KG1 (cell line): Measurements from ENCODE around the gene NPAS2.

ENCODE experiments used
- DNase-seq: peaks from one replicate; lab custom pipeline; 2025; lab: John Stamatoyannopoulos, UW

Gene NPAS2

DNA sequence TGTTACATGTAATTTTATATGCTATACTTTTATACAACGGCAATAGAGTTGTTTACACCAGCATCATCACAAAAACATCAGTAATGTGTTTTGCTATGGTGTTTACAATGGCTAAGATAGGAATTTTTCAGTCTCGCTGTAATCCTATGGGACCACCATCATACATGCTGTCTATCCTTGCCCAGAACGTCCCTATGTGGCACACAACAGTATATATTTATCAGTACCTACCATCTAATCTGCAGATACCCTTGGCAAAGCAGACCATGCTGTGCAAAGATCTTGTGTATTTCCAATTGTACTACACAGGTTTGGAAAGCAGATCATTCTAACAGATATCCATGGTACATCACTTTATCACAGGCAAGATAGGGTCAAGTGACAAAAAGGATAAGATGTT lies 197.4 kb downstream of the NPAS2 start:
- DNase-seq = no peak

DNA sequence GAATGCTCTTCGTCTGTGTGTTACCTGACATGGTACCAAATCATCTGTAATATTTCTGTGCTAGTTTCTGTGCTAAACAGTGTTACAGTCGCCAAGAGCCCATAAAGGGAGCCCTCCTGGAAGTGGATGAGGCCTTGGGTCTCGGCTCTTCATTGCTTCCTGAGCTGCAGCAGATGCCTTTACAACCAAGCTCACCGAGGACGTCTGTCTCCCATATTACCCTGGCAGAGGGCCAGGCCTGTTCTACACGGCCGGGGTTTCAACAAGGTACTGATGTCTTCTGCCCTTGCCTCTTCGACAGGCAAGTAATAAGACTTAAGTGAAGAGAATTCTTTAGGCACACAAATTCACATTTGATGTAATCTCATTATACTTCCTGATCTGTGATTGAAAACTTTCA lies 199.0 kb downstream of the NPAS2 start:
- DNase-seq = no peak

GRCh38 chr2:101022221-101022620 lies 202.3 kb downstream of the NPAS2 start:
- no peak for DNase-seq

DNA sequence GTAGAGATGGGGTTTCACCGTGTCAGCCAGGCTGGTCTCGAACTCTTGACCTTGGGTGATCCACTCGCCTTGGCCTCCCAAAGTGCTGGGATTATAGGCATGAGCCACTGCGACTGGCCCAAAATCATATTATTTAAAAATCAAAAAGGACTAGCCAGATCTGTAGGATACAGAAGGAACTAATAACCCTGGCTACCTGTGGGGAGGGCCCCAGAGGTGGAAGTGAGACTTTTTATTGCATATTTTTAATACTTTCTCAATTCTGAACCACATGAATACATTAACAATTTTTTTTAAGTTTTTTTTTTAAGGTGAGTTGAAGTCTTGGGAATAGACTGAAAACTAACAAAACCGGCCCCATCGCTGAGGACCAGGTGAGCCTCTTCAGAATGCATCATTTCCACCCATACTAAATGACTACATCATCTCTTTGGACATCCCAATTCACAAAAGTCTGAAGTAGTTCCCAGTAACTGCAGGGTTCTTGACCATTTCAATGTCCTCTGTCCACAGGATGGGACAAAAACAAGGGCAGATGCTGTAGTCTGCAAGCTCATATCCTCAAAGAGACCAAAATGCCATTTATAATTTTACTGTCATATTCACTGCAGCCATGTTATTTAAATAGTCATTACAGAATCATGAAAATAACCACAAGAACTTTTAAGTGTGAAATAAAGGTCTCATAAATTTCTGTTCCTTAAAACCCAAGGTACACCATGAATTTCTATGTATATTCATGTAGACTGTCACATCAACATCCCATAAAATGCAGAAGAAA lies 203.6 kb downstream of the NPAS2 start:
- DNase-seq = no peak

DNA sequence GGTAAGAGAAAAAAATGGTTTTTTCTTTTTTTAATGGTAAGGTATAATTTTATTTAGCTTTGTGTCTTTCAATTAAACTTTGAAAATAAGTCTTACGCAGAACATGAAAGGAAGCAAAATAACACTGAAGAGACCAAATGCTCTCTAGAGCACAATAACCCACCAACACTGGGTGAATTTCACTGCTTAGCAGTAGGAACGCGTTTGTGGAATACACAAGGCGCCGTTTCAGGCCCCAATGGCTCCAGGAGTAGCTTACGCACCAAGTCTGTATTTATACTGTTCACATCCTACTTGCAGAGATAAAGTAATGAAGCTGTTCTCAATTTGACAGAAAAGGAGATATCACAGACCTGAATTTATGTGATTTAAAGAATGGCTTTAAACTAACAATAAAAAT lies 205.6 kb downstream of the NPAS2 start:
- DNase-seq = no peak

GRCh38 chr2:101026253-101026701 lies 206.3 kb downstream of the NPAS2 start:
- DNase-seq = no peak

- DNase-seq = no peak
These were observed 207.1 kb downstream of the NPAS2 start for GRCh38 chr2:101026923-101027469.

GRCh38 chr2:101027852-101028251 lies 207.9 kb downstream of the NPAS2 start:
- DNase-seq = no peak

- no peak for DNase-seq
These were observed 211.1 kb downstream of the NPAS2 start for GRCh38 chr2:101030866-101031554.

DNA sequence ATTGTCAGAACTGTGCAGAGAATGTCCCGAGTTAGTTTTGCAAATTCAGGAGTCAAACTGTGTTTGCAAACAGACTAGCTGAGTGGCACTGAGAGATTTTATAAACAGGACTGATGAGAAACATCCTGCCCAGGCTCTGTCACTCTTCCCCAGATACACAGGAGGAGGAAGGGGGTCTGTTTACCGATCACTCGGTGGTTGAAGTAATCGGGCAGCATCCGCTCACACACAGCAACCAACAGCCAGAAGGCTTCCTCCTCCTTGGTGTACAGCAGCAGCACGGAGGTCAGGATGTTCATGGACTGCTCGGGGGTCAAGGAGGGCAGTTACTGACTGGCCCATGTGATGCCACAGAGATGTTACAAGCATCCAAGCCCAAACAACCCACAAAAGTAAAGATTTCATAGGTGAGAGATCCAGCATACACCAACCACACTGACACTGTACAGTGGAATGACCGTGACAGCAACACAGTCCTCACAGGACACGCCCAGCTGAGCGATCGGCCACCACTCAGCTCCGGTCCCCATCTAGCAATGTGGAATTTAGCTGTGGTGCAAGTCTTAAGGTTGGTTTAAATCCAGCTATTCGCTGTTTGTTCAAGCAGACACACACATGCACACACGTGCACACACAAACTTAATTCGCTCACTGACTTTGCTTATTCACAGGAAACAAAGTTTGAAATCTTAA lies 212.3 kb downstream of the NPAS2 start:
- no peak for DNase-seq

GRCh38 chr2:101036562-101036961 lies 216.6 kb downstream of the NPAS2 start:
- DNase-seq = no peak

GRCh38 chr2:101037161-101037755 lies 217.3 kb downstream of the NPAS2 start:
- DNase-seq = no peak

- no peak for DNase-seq
These were observed 218.7 kb downstream of the NPAS2 start for GRCh38 chr2:101038455-101039255.

DNA sequence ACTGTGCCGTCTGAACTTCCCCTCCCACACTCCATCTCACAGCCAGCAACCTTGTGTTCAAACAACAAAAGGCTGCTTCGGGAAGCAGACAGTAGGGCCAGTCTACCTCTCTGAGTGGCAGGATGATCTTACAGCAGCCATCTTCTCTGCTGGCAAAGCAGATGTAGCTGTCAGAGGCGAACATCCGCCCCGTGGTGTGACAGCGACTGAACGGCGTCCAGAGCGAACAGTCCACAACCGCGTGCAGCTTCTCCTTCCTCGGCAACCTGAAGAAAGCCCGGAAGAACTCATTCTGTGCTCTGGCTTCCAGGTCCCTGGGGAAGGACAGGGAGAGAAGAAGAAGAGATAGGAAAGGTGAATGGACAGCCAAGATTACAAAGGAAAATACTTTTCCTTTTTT lies 220.1 kb downstream of the NPAS2 start:
- no peak for DNase-seq

DNA sequence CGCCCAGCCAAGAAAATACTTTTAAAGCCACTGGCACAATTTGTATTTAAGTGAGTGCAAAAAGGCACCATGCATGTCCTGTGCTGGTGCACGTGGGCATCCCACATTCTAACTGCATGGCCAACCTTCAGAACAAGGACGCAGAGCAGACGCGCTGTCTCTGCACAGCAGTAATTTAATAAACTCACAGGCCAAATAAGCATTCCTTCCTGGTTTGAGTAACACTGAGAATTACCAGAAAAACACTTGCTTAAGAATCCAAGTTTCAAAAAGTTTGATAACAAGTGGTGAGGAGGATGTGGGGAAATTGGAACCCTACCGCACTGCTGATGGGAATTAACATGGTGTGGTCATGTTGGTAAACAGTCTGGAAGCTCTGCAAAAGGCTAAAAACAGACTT lies 220.8 kb downstream of the NPAS2 start:
- DNase-seq = no peak

GRCh38 chr2:101041413-101041812 lies 221.5 kb downstream of the NPAS2 start:
- no peak for DNase-seq

DNA sequence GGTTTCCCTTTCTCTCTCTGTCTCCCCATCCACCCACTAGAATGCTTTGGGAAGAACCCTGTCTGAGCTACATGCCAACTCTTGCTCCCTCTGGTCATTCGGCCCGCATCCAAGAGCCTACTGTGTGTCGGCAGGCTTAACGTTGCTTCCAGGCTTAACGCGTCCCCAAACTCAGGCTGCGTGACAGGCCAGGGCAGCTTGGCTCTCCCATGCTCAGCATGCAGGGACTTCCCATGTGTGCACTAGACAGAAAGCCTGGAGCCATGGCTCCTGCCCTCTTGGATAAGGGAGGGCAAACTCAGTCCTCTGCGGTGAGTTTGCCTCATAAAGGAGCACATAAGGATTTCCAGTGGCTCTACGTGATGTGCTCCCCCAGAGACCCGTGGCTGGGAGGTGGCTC lies 225.4 kb downstream of the NPAS2 start:
- DNase-seq = no peak
